Naive thymus-derived CD4-positive, alpha-beta T cell (primary cell): ENCODE results near the gene SPAG16. TPM values are rescaled to one million over a fixed set of nuclear protein-coding genes. Genes with fewer than 3 reads are reported as not detected.

Experiments
- ATAC-seq: fragments of 150-1000 bp; cut with Tn5 transposase; 2 replicates; pipeline ENCODE4 v1.10.0; 2021; ENCODE audit warnings: mild to moderate bottlenecking, moderate library complexity
- CTCF ChIA-PET: fragments of 350-600 bp; sonication (Branson Sonifier 250); formaldehyde crosslinking; loops from one replicate; lab custom pipeline; 2021; ENCODE audit warnings: antibody characterized with exemption; lab: Charles Lee
- POLR2A ChIA-PET: fragments of 350-600 bp; sonication (Branson Sonifier 250); formaldehyde crosslinking; loops from one replicate; lab custom pipeline; 2021; ENCODE audit warnings: antibody characterized with exemption, inconsistent platforms; lab: Charles Lee
- DNase-seq, 9 donors: peaks; one replicate each; pipeline versions ENCODE4 v3.0.0 to v3.0.0-alpha.2; 2020 to 2022; ENCODE audit warnings: mixed read lengths in 1 of 9
- H3K27ac ChIP-seq: one replicate; pipeline ENCODE4 v1.7.0; 2013; ENCODE audit warnings: mild to moderate bottlenecking, low read depth, low read length, moderate library complexity
- H3K27me3 ChIP-seq, 2 donors: one replicate each; pipeline ENCODE4 v1.7.0; 2013; ENCODE audit warnings: low read length in 2 of 2, mild to moderate bottlenecking in 2 of 2, moderate library complexity in 2 of 2; ENCODE audit not compliant: control insufficient read depth in 2 of 2, insufficient read depth in 2 of 2
- H3K36me3 ChIP-seq, 3 experiments: 1 replicate in 2 of 3; 2 replicates in 1 of 3; pipeline ENCODE4 v1.7.0; 2013; ENCODE audit warnings: low read length in 3 of 3, mild to moderate bottlenecking in 3 of 3, moderate library complexity in 1 of 3; ENCODE audit not compliant: insufficient read depth in 3 of 3, control insufficient read depth in 2 of 3
- H3K4me1 ChIP-seq, 2 donors: one replicate each; pipeline ENCODE4 v1.7.0; 2013; ENCODE audit warnings: low read length in 2 of 2, mild to moderate bottlenecking in 2 of 2, moderate library complexity in 1 of 2; ENCODE audit not compliant: control insufficient read depth in 2 of 2, insufficient read depth in 2 of 2
- H3K4me3 ChIP-seq: 2 replicates; pipeline ENCODE4 v1.7.0; 2013; ENCODE audit warnings: mild to moderate bottlenecking, low read length
- H3K9me3 ChIP-seq, 3 experiments: 1 replicate in 2 of 3; 2 replicates in 1 of 3; pipeline ENCODE4 v1.7.0; 2013; ENCODE audit warnings: low read length in 3 of 3; ENCODE audit not compliant: control insufficient read depth in 2 of 3
- H3K27ac Mint-ChIP-seq, 9 donors: one replicate each; pipeline ENCODE4 v1.8.0; 2020 to 2022; ENCODE audit warnings: mixed read lengths in 9 of 9, mild to moderate bottlenecking in 8 of 9, moderate library complexity in 5 of 9, inconsistent platforms in 2 of 9
- H3K27me3 Mint-ChIP-seq, 5 donors: one replicate each; pipeline ENCODE4 v1.8.0; 2021 to 2022; ENCODE audit warnings: mixed read lengths in 5 of 5, mild to moderate bottlenecking in 1 of 5
- H3K36me3 Mint-ChIP-seq, 5 donors: one replicate each; pipeline ENCODE4 v1.8.0; 2020 to 2022; ENCODE audit warnings: mixed read lengths in 5 of 5, mild to moderate bottlenecking in 3 of 5, inconsistent platforms in 1 of 5
- H3K4me1 Mint-ChIP-seq, 7 donors: one replicate each; pipeline ENCODE4 v1.8.0; 2020 to 2022; ENCODE audit warnings: mixed read lengths in 7 of 7, mild to moderate bottlenecking in 3 of 7, inconsistent platforms in 1 of 7
- H3K4me3 Mint-ChIP-seq, 10 donors: one replicate each; pipeline ENCODE4 v1.8.0; 2020 to 2022; ENCODE audit warnings: mild to moderate bottlenecking in 10 of 10, mixed read lengths in 10 of 10, moderate library complexity in 6 of 10, inconsistent platforms in 2 of 10
- H3K9me3 Mint-ChIP-seq, 11 donors: one replicate each; pipeline ENCODE4 v1.8.0; 2020 to 2022; ENCODE audit warnings: mixed read lengths in 11 of 11, mild to moderate bottlenecking in 4 of 11, inconsistent platforms in 1 of 11, moderate library complexity in 1 of 11
- intact Hi-C, 2 donors: fragments of 100-400 bp; cut with micrococcal nuclease; formaldehyde crosslinking; loops; one replicate each; pipeline ENCODE4 v1.15.1; 2023
- polyA plus RNA-seq, 2 donors: library from polyadenylated mRNA; unstranded; fragments of 300-500 nt; fragmentation: Illumina TruSeq; gene quantifications; one replicate each; pipeline ENCODE4 v1.2.3, GENCODE V29; 2021
- total RNA-seq, 6 experiments: library from RNA in 5 of 6; stranded (reverse) in 5 of 6; gene quantifications; 1 replicate in 5 of 6; 2 replicates in 1 of 6; pipeline ENCODE4 v1.2.3 and lab custom pipeline; 2021 to 2026

SPAG16 gene
- total and polyA plus RNA-seq, 7 experiments from 2014 or later = 4.7 to 20.2 (median 7.4) TPM

DNA sequence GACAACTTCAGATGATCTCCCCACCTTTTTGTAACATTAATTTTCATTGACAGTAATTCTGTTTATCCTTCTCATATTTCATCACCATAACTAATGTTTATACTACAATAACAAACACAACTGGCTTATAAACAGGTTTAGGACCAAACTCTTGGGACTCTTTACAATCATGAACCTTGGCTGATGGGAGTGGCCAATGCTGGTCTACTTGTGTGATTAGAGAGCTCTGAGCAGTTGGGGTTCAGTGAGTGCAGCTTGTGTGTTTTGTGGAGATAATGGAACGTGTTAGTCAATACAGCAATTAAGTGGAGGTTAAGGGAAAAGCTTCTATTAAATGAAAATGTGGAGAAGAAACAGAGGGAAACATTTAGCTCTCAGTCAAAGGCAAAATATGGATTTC, 207.1 kb downstream of the SPAG16 start:
- CTCF ChIA-PET = no interaction called here
- H3K36me3 Mint-ChIP-seq = no peaks in the 10 kb centered on the region

DNA sequence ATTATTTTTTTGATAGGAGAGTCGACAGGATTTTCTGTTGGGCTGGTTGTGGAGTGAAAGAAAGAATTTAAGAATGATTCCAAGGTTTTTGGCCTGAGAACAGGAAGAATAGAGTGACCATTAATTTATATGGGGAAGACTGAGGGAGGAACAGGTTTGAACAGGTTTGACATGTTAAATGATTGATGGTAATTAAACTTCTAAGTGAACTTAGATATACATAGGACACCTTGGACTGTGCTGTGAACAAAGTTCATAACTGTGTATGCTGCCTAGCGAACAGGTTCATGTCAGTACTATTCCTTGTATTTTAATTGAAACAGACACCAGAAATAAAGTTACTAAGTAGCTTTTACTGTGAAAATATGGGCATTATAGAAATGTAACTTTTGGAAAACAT, 212.0 kb downstream of the SPAG16 start:
- Histone ChIP-seq H3K27ac (no peak overlapping the region), H3K36me3 (no peaks in the 10 kb centered on the region), H3K27me3 (no peaks in the 10 kb centered on the region), H3K9me3 (no peaks in the 10 kb centered on the region), H3K4me1 (no peaks in the 10 kb centered on the region), H3K4me3 (no peak overlapping the region)
- H3K27ac Mint-ChIP-seq = no peak overlapping the region
- intact Hi-C loops = no loop called here
- H3K4me1 Mint-ChIP-seq = no peaks in the 10 kb centered on the region
- H3K4me3 Mint-ChIP-seq = no peak overlapping the region
- H3K27me3 Mint-ChIP-seq = peaks cover 0 to 5% (median 0%) of the 10 kb centered on the region in 5 donors
- ChIA-PET POLR2A (no interaction called here), CTCF (no interaction called here)
- H3K36me3 Mint-ChIP-seq = no peaks in the 10 kb centered on the region
- H3K9me3 Mint-ChIP-seq = peaks cover 0 to 8% (median 0%) of the 10 kb centered on the region in 11 donors
- no peak for DNase-seq
- no peak for ATAC-seq

More for the DNA sequence above, 207.1 kb downstream of the SPAG16 start:
- Mint-ChIP-seq H3K27ac (no peak overlapping the region), H3K4me1 (no peaks in the 10 kb centered on the region), H3K9me3 (no peaks in the 10 kb centered on the region), H3K27me3 (no peaks in the 10 kb centered on the region), H3K4me3 (no peak overlapping the region)
- no peaks in the 10 kb centered on the region for H3K36me3 ChIP-seq
- ATAC-seq = no peak
- no peaks in the 10 kb centered on the region for H3K9me3 ChIP-seq
- H3K4me3 ChIP-seq = no peak overlapping the region
- H3K4me1 ChIP-seq = no peaks in the 10 kb centered on the region
- H3K27ac ChIP-seq = no peak overlapping the region
- intact Hi-C loops = no loop called here
- no peaks in the 10 kb centered on the region for H3K27me3 ChIP-seq
- no peak for DNase-seq
- POLR2A ChIA-PET = no interaction called here

DNA sequence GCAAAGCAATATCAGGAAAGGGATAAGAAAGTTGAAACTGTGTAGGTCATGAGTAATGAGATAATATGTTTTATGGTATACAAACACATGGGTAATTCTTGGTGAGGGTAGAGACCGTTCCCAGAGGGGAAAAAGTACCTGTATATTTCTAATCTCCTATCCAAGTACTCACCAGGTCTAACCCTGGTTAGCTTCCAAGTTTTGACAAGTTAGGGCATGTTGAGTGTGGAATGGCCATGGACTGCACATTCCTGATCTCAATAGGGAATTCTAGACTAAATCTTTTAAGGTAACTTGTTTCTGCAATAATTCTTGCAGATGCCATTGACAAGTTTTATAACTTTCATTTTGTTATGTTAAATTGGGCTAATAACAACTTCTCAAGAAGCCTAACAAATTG, 216.6 kb downstream of the SPAG16 start:
- H3K9me3 ChIP-seq = no peaks in the 10 kb centered on the region
- Mint-ChIP-seq H3K4me3 (no peak overlapping the region), H3K27me3 (peaks cover 0 to 5% (median 0%) of the 10 kb centered on the region in 5 donors), H3K9me3 (peaks cover 0 to 8% (median 0%) of the 10 kb centered on the region in 11 donors), H3K4me1 (no peaks in the 10 kb centered on the region), H3K27ac (no peak overlapping the region), H3K36me3 (no peaks in the 10 kb centered on the region)
- ChIA-PET POLR2A (no interaction called here), CTCF (no interaction called here)
- DNase-seq (no peak), ATAC-seq (no peak)
- H3K4me3 ChIP-seq = no peak overlapping the region
- H3K27me3 ChIP-seq = no peaks in the 10 kb centered on the region
- intact Hi-C loops = no loop called here
- no peak overlapping the region for H3K27ac ChIP-seq
- no peaks in the 10 kb centered on the region for H3K4me1 ChIP-seq
- no peaks in the 10 kb centered on the region for H3K36me3 ChIP-seq

DNA sequence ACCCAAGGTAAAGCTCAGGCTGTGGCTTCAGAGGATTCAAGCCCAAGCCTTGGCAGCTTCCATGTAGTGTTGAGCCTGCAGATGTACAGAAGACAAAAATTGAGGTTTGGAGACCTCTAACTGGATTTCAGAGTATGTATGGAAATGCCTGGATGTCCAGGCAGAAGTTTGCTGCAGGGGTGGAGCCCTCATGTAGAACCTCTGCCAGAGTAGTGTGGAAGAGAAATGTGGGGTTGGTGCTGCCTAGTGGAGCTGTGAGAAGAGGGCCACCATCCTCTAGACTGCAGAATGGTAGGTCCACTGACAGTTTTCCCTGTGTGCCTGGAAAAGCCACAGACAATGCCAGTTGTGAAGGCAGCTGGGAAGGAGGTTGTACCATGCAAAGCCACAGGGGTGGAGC, 239.9 kb downstream of the SPAG16 start:
- no peaks in the 10 kb centered on the region for H3K36me3 ChIP-seq
- H3K27ac Mint-ChIP-seq = no peak overlapping the region
- intact Hi-C loops = no loop called here
- ATAC-seq (no peak), DNase-seq (no peak)
- H3K27me3 ChIP-seq = no peaks in the 10 kb centered on the region
- H3K27me3 Mint-ChIP-seq = no peaks in the 10 kb centered on the region
- no peak overlapping the region for H3K4me3 Mint-ChIP-seq
- ChIA-PET CTCF (no interaction called here), POLR2A (no interaction called here)
- H3K4me1 Mint-ChIP-seq = no peaks in the 10 kb centered on the region
- no peak overlapping the region for H3K4me3 ChIP-seq
- peaks cover 3 to 38% (median 21%) of the 10 kb centered on the region in 11 donors for H3K9me3 Mint-ChIP-seq
- peaks cover 0 to 12% (median 0%) of the 10 kb centered on the region in 3 experiments for H3K9me3 ChIP-seq
- no peak overlapping the region for H3K27ac ChIP-seq
- H3K36me3 Mint-ChIP-seq = peaks cover 0 to 4% (median 0%) of the 10 kb centered on the region in 5 donors
- no peaks in the 10 kb centered on the region for H3K4me1 ChIP-seq

DNA sequence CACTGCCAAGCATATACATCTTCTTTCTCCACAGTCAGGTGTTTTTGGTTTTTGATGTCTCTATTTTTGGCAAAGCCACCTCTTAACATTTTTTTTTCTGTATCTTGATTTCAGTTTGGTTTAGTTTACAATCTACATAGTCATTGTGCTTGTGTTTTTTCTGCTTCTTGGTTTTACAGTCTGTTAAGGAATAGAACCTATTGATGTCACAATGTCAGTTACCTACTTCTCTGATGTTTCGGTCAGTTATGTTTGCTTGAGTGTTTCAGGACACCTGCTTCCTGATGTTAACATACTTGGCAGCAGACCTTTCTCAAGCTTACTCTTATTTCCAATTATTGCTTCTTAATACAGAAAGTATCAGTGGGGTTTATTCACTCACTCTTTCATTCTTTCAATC, 253.3 kb downstream of the SPAG16 start:
- CTCF ChIA-PET = no interaction called here
- no peak overlapping the region for H3K4me3 ChIP-seq
- no peaks in the 10 kb centered on the region for H3K36me3 ChIP-seq
- H3K27ac ChIP-seq = no peak overlapping the region
- no peaks in the 10 kb centered on the region for H3K27me3 ChIP-seq
- no peak for DNase-seq
- peaks cover 0 to 9% (median 2%) of the 10 kb centered on the region in 11 donors for H3K9me3 Mint-ChIP-seq
- H3K36me3 Mint-ChIP-seq = no peaks in the 10 kb centered on the region
- no peaks in the 10 kb centered on the region for H3K4me1 ChIP-seq
- H3K27me3 Mint-ChIP-seq = no peaks in the 10 kb centered on the region
- H3K9me3 ChIP-seq = no peaks in the 10 kb centered on the region
- no peak for ATAC-seq
- no peak overlapping the region for H3K4me3 Mint-ChIP-seq
- intact Hi-C loops = no loop called here
- no peaks in the 10 kb centered on the region for H3K4me1 Mint-ChIP-seq
- no peak overlapping the region for H3K27ac Mint-ChIP-seq
- POLR2A ChIA-PET = no interaction called here

DNA sequence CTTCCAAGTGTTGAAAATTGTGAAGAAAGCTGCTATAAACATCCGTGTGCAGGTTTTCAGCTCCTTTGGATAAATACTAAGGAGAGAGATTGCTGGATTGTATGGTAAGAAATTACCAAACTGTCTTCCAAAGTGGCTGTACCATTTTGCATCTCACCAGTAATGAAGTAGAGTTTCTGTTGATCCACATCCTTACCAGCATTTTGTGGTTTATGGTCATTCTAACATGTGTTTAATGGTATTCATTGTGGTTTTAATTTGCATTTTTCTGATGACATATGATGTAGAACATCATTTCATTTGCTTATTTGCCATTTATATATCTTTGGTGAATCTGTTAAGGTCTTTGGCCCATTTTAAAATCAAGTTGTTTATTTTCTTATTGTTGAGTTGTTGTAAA, 260.7 kb downstream of the SPAG16 start:
- Histone ChIP-seq H3K27ac (no peak overlapping the region), H3K36me3 (no peaks in the 10 kb centered on the region), H3K4me3 (no peak overlapping the region), H3K27me3 (no peaks in the 10 kb centered on the region), H3K9me3 (no peaks in the 10 kb centered on the region), H3K4me1 (no peaks in the 10 kb centered on the region)
- POLR2A ChIA-PET = no interaction called here
- H3K9me3 Mint-ChIP-seq = peaks cover 0 to 10% (median 1%) of the 10 kb centered on the region in 11 donors
- no peaks in the 10 kb centered on the region for H3K36me3 Mint-ChIP-seq
- no peak overlapping the region for H3K4me3 Mint-ChIP-seq
- no peak for ATAC-seq
- DNase-seq = no peak
- CTCF ChIA-PET = interaction anchor here (1.0 kb wide), 1 partner anchor 18 kb away, joined by 3 read pairs; no protein-coding TSS in a partner anchor
- peaks cover 0 to 2% (median 0%) of the 10 kb centered on the region in 7 donors for H3K4me1 Mint-ChIP-seq
- intact Hi-C loops = no loop called here
- H3K27me3 Mint-ChIP-seq = no peaks in the 10 kb centered on the region
- H3K27ac Mint-ChIP-seq = no peak overlapping the region

DNA sequence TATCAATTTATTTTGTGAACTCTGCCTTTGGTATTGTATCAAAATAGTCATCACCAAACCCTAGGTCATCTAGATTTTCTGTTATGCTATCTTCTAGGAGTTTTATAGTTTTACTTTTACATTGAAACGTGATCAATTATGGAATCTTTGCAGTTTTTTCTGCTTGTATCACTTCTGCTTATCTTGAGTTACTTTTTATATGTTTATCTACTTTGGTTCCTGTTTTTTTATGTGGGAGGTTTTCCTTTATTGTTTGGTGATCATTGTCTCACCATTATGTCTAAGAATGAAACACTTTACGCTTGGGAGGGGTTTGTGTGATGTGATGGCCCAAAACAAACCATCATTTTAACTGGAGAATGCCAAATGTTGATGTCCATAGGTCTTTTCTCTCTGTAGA, 261.2 kb downstream of the SPAG16 start:
- Histone ChIP-seq H3K4me3 (no peak overlapping the region), H3K4me1 (no peaks in the 10 kb centered on the region), H3K27me3 (no peaks in the 10 kb centered on the region), H3K27ac (no peak overlapping the region), H3K9me3 (no peaks in the 10 kb centered on the region), H3K36me3 (no peaks in the 10 kb centered on the region)
- H3K9me3 Mint-ChIP-seq = peaks cover 0 to 9% (median 1%) of the 10 kb centered on the region in 11 donors
- intact Hi-C loops = no loop called here
- ChIA-PET POLR2A (no interaction called here), CTCF (interaction anchor here (1.0 kb wide), 1 partner anchor 18 kb away, joined by 3 read pairs; no protein-coding TSS in a partner anchor)
- no peaks in the 10 kb centered on the region for H3K27me3 Mint-ChIP-seq
- ATAC-seq (no peak), DNase-seq (no peak)
- peaks cover 0 to 2% (median 0%) of the 10 kb centered on the region in 7 donors for H3K4me1 Mint-ChIP-seq
- H3K27ac Mint-ChIP-seq = no peak overlapping the region
- no peaks in the 10 kb centered on the region for H3K36me3 Mint-ChIP-seq
- no peak overlapping the region for H3K4me3 Mint-ChIP-seq
